GM12872 (cell line): Measurements from ENCODE around the gene PPP2R5C.
A peak's percentile ranks its signal among the peaks of the same experiment; 100 is the strongest.

Source experiments
- TF ChIP-seq, protein P1 (sequence below): IDR thresholded peaks from 3 replicates; pipeline ENCODE4 v1.5.1; 2011; ENCODE audit warnings: low read depth, mild to moderate bottlenecking, low read length, moderate library complexity; ENCODE audit not compliant: insufficient read depth

PPP2R5C gene

DNA sequence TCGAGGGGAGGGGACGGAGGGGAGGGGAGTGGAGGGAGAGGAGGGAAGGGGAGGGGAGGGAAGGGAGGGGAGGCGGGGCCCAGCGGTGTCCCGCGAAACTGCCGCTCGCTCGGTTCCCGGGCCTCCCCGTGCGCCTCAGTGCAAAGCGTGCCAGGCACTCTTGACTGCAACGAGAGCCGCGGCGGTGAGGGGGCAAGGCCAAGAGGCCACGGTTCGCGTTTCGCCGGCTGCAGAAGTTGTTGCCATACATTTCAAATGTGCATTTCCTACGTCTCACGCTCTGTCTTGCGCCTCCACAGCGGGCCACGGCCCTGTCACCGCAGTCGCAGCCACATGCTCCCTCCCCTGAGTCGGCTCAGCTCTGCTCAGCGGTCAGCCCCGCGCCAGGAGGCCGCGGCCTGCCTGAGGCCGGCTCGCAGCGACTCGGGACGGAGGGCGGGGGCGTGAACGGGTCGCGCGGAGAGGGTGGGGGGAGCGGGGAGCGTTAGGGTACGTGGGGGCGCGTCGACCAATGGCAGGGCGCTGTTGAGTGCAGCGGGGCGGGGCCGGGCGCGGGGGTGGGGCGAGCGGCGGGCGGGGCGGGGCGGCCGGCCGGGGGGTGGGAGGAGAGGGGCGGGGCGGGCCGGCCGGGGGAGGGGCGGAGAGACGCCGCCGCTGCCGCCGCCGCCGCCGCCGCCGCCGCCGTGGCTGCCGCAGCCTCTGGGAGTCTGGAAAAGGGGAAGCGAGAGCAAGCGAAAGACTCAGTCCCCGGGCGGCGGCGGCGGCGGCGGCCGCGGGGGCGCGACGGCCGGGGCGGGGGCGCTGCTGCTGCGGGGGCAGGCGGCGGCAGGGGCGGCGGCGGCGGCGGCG, at the start of gene PPP2R5C:
Gene PPP2R5C, plus strand, starts transcription at position 678 of the 849 bp plus-strand sequence. CDS start 185 bp downstream, outside the sequence.
- TF ChIP-seq, protein P1, sequence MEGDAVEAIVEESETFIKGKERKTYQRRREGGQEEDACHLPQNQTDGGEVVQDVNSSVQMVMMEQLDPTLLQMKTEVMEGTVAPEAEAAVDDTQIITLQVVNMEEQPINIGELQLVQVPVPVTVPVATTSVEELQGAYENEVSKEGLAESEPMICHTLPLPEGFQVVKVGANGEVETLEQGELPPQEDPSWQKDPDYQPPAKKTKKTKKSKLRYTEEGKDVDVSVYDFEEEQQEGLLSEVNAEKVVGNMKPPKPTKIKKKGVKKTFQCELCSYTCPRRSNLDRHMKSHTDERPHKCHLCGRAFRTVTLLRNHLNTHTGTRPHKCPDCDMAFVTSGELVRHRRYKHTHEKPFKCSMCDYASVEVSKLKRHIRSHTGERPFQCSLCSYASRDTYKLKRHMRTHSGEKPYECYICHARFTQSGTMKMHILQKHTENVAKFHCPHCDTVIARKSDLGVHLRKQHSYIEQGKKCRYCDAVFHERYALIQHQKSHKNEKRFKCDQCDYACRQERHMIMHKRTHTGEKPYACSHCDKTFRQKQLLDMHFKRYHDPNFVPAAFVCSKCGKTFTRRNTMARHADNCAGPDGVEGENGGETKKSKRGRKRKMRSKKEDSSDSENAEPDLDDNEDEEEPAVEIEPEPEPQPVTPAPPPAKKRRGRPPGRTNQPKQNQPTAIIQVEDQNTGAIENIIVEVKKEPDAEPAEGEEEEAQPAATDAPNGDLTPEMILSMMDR = no peak

DNA sequence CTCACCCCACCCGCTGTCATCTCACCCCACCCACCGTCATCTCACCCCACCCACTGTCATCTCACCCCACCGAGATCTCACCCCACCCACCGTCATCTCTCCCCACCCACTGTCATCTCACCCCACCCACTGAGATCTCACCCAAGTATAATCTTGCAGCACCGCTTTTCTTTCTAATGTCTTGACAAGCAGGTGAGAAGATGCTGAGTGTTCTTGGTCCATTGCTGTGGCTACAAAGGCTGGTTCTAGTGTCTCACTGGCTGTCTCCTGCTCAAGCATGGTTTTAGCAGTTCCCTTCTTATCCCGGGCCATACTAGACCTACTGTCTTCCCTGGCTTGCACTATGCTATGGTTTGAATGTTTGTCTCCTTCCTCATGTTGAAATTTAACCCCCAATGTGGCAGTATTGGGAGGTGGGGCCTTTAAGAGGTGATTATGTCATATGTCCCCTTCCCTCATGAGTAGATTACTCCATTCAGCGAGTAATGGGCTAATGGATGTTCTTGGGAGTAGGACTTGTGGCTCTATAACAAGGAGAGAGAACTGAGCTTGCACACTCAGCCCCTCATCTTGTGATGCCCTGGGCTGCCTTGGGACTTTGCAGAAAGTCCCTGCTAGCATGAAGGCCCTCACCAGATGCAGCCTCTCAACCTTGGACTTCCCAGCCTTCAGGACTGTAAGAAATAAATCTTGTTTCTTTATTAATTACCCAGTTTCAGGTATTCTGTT, 47.7 kb upstream of the PPP2R5C start:
- TF ChIP-seq, protein P1 = no peak

DNA sequence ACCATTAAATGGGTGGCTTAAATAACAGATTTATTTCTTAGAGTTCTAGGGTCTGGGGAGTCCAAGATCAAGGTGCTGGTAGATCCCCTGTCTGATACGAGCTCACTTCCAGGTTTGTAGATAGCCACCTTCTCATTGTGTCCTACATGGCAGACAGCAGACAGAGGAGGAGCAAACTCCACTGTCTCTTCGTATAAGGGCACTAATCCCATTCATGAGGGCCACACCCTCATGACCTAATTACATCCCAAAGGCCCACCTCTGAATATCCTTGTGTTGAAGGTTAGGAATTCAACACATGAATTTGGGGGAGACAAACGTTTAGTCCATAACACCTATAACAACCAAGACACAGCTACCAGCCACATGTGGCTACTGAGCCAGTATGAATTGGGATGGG, 47.1 kb upstream of the PPP2R5C start:
- TF ChIP-seq, protein P1 = no peak

DNA sequence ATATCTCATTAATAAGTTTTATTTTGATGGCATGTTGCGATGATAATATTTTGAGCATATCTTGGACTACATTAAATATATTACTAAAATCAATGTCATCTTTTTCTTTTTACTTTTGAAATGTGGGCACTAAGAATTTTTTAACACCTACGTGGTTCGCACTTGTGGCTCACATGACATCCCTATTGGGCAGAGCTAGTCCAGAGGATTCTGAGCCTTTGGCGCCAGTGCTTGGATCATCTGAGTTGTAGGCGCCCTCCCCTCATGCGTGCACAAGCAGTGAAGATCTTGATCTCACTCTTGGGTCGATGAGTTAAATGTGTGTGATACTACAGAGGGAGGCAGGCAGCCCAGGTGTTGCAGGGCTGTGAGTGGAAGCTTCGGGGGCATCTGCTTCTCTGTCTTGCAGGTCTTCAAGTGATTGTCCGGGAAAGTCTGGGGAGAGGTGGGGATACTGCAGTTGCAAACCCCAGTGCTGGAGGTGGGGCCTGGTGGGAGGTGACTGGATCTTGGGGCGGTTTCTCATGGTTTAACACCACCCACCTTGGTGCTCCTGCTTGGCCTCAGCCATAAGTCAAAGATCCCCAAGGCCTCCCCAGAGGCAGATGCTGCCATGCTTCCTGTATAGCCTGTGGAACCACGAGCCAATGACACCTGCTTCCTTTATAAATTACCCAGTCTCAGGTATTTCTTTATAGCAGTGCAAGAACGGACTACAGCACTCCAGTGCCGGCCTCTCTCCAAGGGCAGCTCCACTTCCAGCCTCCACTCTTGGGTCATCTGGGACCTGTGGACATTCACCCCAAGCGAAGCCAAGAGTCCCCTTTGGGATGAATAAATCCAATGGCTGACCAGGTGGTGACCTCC, 46.1 kb upstream of the PPP2R5C start:
- TF ChIP-seq, protein P1 = no peak

DNA sequence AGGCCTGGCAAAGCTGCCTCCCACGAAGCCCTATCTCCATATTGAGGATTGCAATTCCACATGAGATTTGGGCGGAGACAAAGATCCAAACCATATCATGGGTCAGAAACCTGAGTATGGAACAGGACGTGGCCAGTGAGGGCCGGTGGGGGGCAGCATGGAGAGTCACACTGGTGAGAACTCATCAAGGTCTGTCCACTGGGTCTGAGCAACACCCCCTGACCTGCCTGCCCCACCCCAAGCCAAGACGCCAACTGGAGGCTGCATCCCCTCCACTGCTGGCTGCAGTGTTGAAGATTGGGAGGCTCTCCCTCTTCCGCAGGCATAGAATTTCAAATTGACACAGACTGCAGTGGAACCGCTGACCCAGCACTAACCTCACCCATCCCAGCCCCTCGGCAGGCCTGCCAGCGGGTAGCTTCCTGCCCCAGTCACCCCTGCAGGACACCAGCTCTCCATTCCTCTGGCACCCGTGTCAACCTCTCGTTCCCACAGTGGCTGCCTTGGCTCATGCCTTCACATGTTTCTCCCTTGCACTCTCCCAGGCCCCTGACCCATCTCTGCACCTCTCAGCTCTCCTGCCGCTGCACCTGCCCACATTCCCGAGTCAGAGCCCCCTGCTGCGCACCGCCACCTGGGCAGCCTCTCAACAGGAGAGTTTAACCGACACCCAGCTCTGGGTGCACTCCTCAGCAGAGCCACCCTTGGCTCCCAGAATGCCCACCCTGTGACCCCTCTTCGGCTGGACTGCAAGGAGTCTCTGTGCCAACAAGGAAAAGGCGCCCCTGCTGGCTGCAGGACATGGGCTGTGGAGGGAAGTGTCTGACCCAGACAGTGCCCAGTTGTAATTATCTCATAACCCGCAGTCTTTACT, 45.2 kb upstream of the PPP2R5C start:
- TF ChIP-seq, protein P1 = 0 out of 3 replicates have a peak, but pooled peaks have one; percentile 10

DNA sequence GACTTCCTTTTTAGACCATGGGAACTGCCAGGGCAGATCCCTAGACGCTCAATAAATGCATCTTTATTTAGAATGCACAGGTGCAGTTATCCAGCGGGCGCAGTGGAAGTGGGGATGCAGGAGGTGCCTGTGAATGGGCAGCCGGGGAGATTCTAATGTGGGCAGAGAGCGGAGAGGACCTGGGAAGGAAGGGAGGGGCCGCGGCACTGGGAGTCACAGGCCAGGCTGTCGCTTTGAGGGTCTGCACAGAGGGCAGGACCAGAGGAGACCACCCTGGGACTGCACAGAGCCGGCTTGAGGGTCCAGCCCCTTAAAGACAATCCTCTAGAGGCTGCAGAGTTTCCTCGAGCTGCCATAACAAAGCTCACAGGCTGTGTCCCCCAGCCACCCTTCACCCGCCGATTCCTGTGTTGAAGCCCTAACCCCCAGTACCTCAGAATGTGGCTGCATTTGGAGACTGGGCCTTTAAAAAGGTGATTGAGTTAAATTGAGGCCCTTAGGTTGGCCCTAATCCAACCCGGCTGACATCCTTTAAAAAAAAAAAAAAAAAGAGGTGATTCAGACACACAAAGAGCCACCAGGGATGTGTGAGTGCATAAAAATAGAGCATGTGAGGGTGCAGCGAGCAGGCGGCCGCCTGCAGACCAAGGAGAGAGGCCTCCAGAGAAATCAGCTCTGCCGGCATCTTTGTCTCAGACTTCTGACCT, 44.4 kb upstream of the PPP2R5C start:
- TF ChIP-seq, protein P1 = no peak
